ENCODE results near the gene COA3.
"Not testable (repeated sequence)": the region's sequence is repeated elsewhere in the genome, so short reads cannot be mapped to it uniquely, and the experiment has no call there.

COA3 gene

GRCh38 chr17:42780851-42781638, 17.5 kb downstream of the COA3 start:
- H3K27me3 Mint-ChIP-seq: peaks cover 58% of the 10 kb centered on the region

DNA sequence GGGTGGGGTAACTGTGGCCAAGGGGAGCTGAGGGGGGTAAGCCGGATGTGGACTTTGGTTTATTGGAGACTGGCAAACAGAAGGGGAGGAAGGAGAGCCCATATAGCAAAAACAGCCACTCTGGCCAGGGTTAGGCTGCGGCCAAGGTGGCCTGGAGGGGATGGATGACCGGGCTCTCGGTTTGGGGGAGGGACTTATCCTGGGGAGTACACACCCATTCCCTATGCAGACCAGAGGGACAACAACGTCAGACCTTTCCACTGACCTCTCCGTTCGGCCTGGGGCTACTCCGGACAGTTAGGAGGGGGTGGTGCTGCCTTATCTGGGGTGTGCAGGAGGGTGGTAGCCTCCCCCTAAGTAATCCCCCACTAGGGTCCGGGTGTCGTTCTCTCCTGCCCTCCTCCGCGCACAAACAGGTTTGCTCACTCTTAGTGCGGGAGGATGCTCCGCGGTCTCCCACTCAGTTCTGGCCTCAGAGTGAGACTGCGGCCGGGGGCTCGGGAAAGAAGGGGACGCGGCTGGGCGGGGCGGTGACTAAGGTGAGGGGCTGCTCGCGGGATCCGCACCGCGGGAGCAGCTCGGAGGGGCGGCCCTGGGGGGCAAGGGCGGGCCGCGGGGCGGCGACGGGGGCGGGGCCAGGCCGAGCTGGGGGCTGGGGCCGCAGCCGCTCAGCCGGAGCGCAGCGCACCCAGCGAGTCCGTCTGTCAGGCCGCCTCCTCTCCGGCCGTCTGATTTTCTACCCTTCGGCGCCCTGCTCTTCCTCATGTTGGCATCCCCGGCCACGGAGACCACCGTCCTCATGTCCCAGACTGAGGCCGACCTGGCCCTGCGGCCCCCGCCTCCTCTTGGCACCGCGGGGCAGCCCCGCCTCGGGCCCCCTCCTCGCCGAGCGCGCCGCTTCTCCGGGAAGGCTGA, 18.3 kb downstream of the COA3 start, which contains the start of gene WNK4:
TSS of gene WNK4 (plus strand) at position 675 of the 915 bp plus-strand sequence. CDS start at position 764, 89 bp downstream.
- Mint-ChIP-seq H3K36me3 (ENCODE audit: low read depth) (peaks cover 46% of the 10 kb centered on the region), H3K4me1 (ENCODE audit: low read depth) (peaks cover 31% of the 10 kb centered on the region), H3K27me3 (peaks cover 49% of the 10 kb centered on the region), H3K4me3 (no peak within 1 kb of the TSS), H3K27ac (no peak within 1 kb of the TSS), H3K9me3 (no peaks in the 10 kb centered on the region)
- DNase-seq: no peak

More at GRCh38 chr17:42780851-42781638, 17.5 kb downstream of the COA3 start:
- DNase-seq: peak; percentile 38
- Mint-ChIP-seq H3K4me3 (no peak overlapping the region), H3K27ac (no peak overlapping the region), H3K4me1 (ENCODE audit: low read depth) (peaks cover 32% of the 10 kb centered on the region), H3K36me3 (ENCODE audit: low read depth) (peaks cover 37% of the 10 kb centered on the region), H3K9me3 (no peaks in the 10 kb centered on the region)

- Mint-ChIP-seq H3K9me3 (no peaks in the 10 kb centered on the region), H3K27me3 (peaks cover 42% of the 10 kb centered on the region), H3K36me3 (ENCODE audit: low read depth) (peaks cover 52% of the 10 kb centered on the region), H3K4me1 (ENCODE audit: low read depth) (peaks cover 30% of the 10 kb centered on the region), H3K27ac (no peak overlapping the region), H3K4me3 (no peak overlapping the region)
- DNase-seq: no peak
Measured at GRCh38 chr17:42779304-42779935, 19.1 kb downstream of the COA3 start.

DNA sequence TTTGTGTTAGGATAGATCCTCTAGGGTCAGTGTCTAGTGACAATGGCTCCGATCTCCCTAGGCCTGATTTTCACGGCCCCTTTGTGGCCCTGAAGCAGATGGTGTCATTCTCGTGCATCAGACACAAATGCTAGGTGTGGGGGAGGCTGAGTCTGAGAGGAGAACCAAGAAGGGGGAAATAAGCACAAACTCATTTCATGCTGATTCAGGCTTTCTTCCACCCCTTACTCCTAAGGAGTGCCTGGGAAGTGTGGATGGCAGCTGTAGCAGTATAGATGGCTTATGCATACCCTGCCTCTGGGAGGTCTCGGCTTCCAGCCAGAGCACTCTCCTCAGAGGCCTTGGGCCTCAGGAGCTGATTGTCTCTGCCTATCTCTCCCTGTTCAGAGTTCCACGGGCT, 19.9 kb downstream of the COA3 start:
- no peaks in the 10 kb centered on the region for H3K9me3 Mint-ChIP-seq
- no peak for DNase-seq
- peaks cover 61% of the 10 kb centered on the region for H3K36me3 Mint-ChIP-seq (ENCODE audit: low read depth)
- H3K27ac Mint-ChIP-seq: no peak overlapping the region
- H3K4me1 Mint-ChIP-seq (ENCODE audit: low read depth): peaks cover 31% of the 10 kb centered on the region
- H3K4me3 Mint-ChIP-seq: no peak overlapping the region
- peaks cover 33% of the 10 kb centered on the region for H3K27me3 Mint-ChIP-seq

GRCh38 chr17:42775534-42776098, 22.9 kb downstream of the COA3 start:
- Mint-ChIP-seq H3K27me3 (peaks cover 7% of the 10 kb centered on the region), H3K4me3 (peak overlapping the region; percentile 96), H3K27ac (no peak overlapping the region), H3K9me3 (no peaks in the 10 kb centered on the region), H3K36me3 (ENCODE audit: low read depth) (peaks cover 66% of the 10 kb centered on the region), H3K4me1 (ENCODE audit: low read depth) (peaks cover 31% of the 10 kb centered on the region)
- no peak for DNase-seq

GRCh38 chr17:42774066-42774745, 24.3 kb downstream of the COA3 start:
- Mint-ChIP-seq H3K27me3 (no peaks in the 10 kb centered on the region), H3K4me3 (peak overlapping the region; percentile 96), H3K4me1 (ENCODE audit: low read depth) (peaks cover 29% of the 10 kb centered on the region), H3K9me3 (no peaks in the 10 kb centered on the region), H3K36me3 (ENCODE audit: low read depth) (peaks cover 59% of the 10 kb centered on the region), H3K27ac (peak overlapping the region; percentile 96)
- no peak for DNase-seq

- Mint-ChIP-seq H3K4me1 (ENCODE audit: low read depth) (peaks cover 29% of the 10 kb centered on the region), H3K27ac (peak within 1 kb of the TSS; percentile 96), H3K27me3 (peaks cover under 1% of the 10 kb centered on the region), H3K4me3 (peak within 1 kb of the TSS; percentile 96), H3K36me3 (ENCODE audit: low read depth) (peaks cover 51% of the 10 kb centered on the region), H3K9me3 (no peaks in the 10 kb centered on the region)
- peak; percentile 84 for DNase-seq
Measured at GRCh38 chr17:42773290-42774035, 25.0 kb downstream of the COA3 start, which contains the start of gene VPS25. TSS of gene VPS25 (plus strand) at chr17:42773449. CDS start at chr17:42773476, 27 bp downstream.

DNA sequence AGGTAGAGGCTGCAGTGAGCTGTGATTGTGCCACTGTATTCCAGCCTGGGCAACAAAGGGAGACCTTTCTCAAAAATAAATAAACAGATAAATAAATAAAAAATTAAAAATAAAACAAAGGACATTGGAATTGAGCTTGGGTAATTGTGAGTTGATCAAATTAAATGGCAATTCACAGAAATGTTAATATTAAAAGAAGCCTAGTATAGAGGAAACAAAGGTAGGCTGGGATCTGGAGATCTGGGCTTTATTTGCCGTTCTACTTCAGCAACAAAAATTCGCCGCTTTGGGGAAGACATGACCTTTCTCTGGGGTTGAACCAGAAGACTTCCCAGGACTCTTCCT, 25.6 kb downstream of the COA3 start:
- Mint-ChIP-seq H3K27me3 (peaks cover 6% of the 10 kb centered on the region), H3K4me1 (ENCODE audit: low read depth) (peaks cover 29% of the 10 kb centered on the region), H3K4me3 (peak overlapping the region; percentile 96), H3K36me3 (ENCODE audit: low read depth) (peaks cover 46% of the 10 kb centered on the region), H3K27ac (peak overlapping the region; percentile 96), H3K9me3 (no peaks in the 10 kb centered on the region)
- DNase-seq: no peak

GRCh38 chr17:42769964-42770363, 28.5 kb downstream of the COA3 start:
- peaks cover 20% of the 10 kb centered on the region for H3K27me3 Mint-ChIP-seq
- peaks cover 24% of the 10 kb centered on the region for H3K4me1 Mint-ChIP-seq (ENCODE audit: low read depth)
- not testable (repeated sequence) for H3K27ac Mint-ChIP-seq, DNase-seq, H3K4me3 Mint-ChIP-seq, H3K9me3 Mint-ChIP-seq
- peaks cover 18% of the 10 kb centered on the region for H3K36me3 Mint-ChIP-seq (ENCODE audit: low read depth)

GRCh38 chr17:42768006-42768405, 30.5 kb downstream of the COA3 start:
- not testable (repeated sequence) for H3K4me3 Mint-ChIP-seq; DNase-seq; H3K4me1 Mint-ChIP-seq (ENCODE audit: low read depth); H3K9me3 Mint-ChIP-seq; H3K36me3 Mint-ChIP-seq (ENCODE audit: low read depth); H3K27ac Mint-ChIP-seq
- peaks cover 31% of the 10 kb centered on the region for H3K27me3 Mint-ChIP-seq

DNA sequence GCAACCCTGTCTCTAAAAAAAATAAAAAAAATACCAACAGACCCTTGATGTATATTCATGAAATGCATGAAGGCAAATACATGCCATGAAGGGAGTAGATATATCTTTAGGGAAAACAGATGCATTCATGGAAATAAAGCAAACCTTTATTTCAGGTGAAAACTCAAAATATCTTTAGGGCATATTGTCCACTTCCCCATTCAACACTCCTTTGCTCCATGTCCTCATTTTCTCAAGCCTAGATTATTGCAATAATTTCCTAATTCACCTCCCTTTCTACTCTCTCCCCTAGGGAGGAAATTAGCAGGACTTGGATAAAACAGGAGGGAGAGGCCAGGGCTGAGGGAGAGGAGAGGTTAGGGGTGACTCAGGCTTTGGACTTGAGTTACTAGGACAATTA, 31.0 kb downstream of the COA3 start:
- no peak overlapping the region for H3K4me3 Mint-ChIP-seq
- H3K36me3 Mint-ChIP-seq (ENCODE audit: low read depth): no peaks in the 10 kb centered on the region
- no peak overlapping the region for H3K27ac Mint-ChIP-seq
- H3K4me1 Mint-ChIP-seq (ENCODE audit: low read depth): peaks cover 6% of the 10 kb centered on the region
- no peaks in the 10 kb centered on the region for H3K9me3 Mint-ChIP-seq
- peaks cover 36% of the 10 kb centered on the region for H3K27me3 Mint-ChIP-seq
- DNase-seq: no peak

DNA sequence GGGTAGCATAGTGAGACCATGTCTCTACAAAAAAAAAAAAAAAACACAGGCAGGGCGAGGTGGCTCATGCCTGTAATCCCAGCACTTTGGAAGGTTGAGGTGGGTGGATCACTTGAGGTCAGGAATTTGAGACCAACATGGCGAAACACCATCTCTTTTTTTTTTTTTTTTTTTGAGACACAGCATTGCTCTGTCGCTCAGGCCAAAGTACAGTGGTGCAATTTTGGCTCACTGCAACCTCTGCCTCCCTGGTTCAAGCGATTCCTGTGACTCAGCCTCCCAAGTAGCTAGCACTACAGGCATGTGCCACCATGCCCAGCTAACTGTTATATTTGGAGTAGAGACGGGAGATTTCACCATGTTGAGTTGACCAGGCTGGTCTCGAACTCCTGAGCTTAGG, 32.4 kb downstream of the COA3 start:
- Mint-ChIP-seq H3K36me3 (ENCODE audit: low read depth) (no peaks in the 10 kb centered on the region), H3K4me3 (no peak overlapping the region), H3K27ac (no peak overlapping the region), H3K4me1 (ENCODE audit: low read depth) (peaks cover 4% of the 10 kb centered on the region), H3K9me3 (no peaks in the 10 kb centered on the region), H3K27me3 (peaks cover 48% of the 10 kb centered on the region)
- no peak for DNase-seq

- Mint-ChIP-seq H3K27me3 (peaks cover 61% of the 10 kb centered on the region), H3K36me3 (ENCODE audit: low read depth) (no peaks in the 10 kb centered on the region), H3K4me3 (no peak overlapping the region), H3K9me3 (no peaks in the 10 kb centered on the region), H3K27ac (no peak overlapping the region), H3K4me1 (ENCODE audit: low read depth) (peaks cover 11% of the 10 kb centered on the region)
- no peak for DNase-seq
Measured at GRCh38 chr17:42761638-42762037, 36.9 kb downstream of the COA3 start.
